Small intestine (tissue), 7 donors: ENCODE results near the gene MRGPRE. TPM values are rescaled to one million over a fixed set of nuclear protein-coding genes. Genes with fewer than 3 reads are reported as not detected.

Experiments used
- DNase-seq, 2 donors: peaks; one replicate each; pipeline versions ENCODE4 v3.0.0 to v3.0.0-alpha.2; 2013
- FAIRE-seq: peaks from 2 replicates; lab custom pipeline; 2012; peaks lifted over from hg19 to GRCh38; lab: Jason Lieb, UNC
- H3K27ac ChIP-seq, 3 donors: one replicate each; pipeline ENCODE4 v1.5.1; 2013; ENCODE audit warnings: low read length in 2 of 3, mild to moderate bottlenecking in 2 of 3, control low read depth in 1 of 3, inconsistent platforms in 1 of 3, low read depth in 1 of 3, moderate library complexity in 1 of 3
- H3K27me3 ChIP-seq, 3 donors: one replicate each; pipeline ENCODE4 v1.6.1; 2013; ENCODE audit warnings: low read length in 3 of 3, inconsistent platforms in 1 of 3; ENCODE audit not compliant: control insufficient read depth in 3 of 3, insufficient read depth in 3 of 3
- H3K36me3 ChIP-seq, 3 donors: one replicate each; pipeline ENCODE4 v1.6.1; 2013; ENCODE audit warnings: low read length in 3 of 3, inconsistent platforms in 1 of 3, low read depth in 1 of 3, mild to moderate bottlenecking in 1 of 3, moderate library complexity in 1 of 3; ENCODE audit not compliant: control insufficient read depth in 3 of 3, insufficient read depth in 2 of 3
- H3K4me1 ChIP-seq, 3 donors: one replicate each; pipeline ENCODE4 v1.6.1; 2013; ENCODE audit warnings: low read length in 2 of 3, inconsistent platforms in 1 of 3, low read depth in 1 of 3, mild to moderate bottlenecking in 1 of 3, moderate library complexity in 1 of 3; ENCODE audit not compliant: control insufficient read depth in 3 of 3, insufficient read depth in 2 of 3
- H3K4me3 ChIP-seq, 3 donors: one replicate each; pipeline ENCODE4 v1.5.1; 2013; ENCODE audit warnings: low read length in 3 of 3, control low read depth in 1 of 3, inconsistent platforms in 1 of 3, low read depth in 1 of 3, mild to moderate bottlenecking in 1 of 3, moderate library complexity in 1 of 3
- H3K9me3 ChIP-seq, 2 donors: one replicate each; pipeline ENCODE4 v1.6.1; 2013; ENCODE audit warnings: low read depth in 1 of 2, low read length in 1 of 2; ENCODE audit not compliant: control insufficient read depth in 2 of 2, insufficient read depth in 1 of 2
- WGBS, 3 donors: extraction: QIAGEN DNeasy Blood & Tissue Kit; methylation state at CpG; one replicate each; pipeline ENCODE4 v1.1.7; 2013; 5-methylcytosine and 5-hydroxymethylcytosine counted together
- polyA plus RNA-seq, 4 donors: library from polyadenylated mRNA; stranded (reverse) in 3 of 4; unstranded in 1 of 4; fragments of 200-250 nt in 3 of 4; fragments of 120-200 nt in 1 of 4; gene quantifications; one replicate each; pipeline versions ENCODE4 v1.2.1 to v1.2.3, GENCODE V29; 2013
- donor health status: healthy with polysubstance abuse.
- donor health status: control.
- donor health status: control.
- donor health status: Bipolar disorder and iron deficiency.
- donor health status: healthy.

Gene MRGPRE
- polyA plus RNA-seq, 4 donors: 0.22 TPM; not detected in 3

GRCh38 chr11:3198815-3199214 is 33.4 kb downstream of the MRGPRE start:
- H3K36me3 ChIP-seq: no peaks in the 10 kb centered on the region
- peaks cover 0 to 13% (median 0%) of the 10 kb centered on the region in 3 donors for H3K4me1 ChIP-seq
- H3K27me3 ChIP-seq: peaks cover 3 to 37% (median 27%) of the 10 kb centered on the region in 3 donors
- no peaks in the 10 kb centered on the region for H3K9me3 ChIP-seq
- FAIRE-seq (no peak), DNase-seq (no peak)
- no peak overlapping the region for H3K27ac ChIP-seq
- no peak overlapping the region for H3K4me3 ChIP-seq
- 79 to 88% (median 81%) methylated on average over 15 of the region's 15 CpGs for WGBS, 3 donors

GRCh38 chr11:3197878-3198528 is 34.2 kb downstream of the MRGPRE start:
- WGBS, 3 donors: 66 to 73% (median 69%) methylated on average over 8 of the region's 8 CpGs
- Histone ChIP-seq H3K4me3 (no peak overlapping the region), H3K36me3 (no peaks in the 10 kb centered on the region), H3K4me1 (peaks cover 0 to 13% (median 0%) of the 10 kb centered on the region in 3 donors), H3K27me3 (peaks cover 3 to 28% (median 20%) of the 10 kb centered on the region in 3 donors), H3K9me3 (no peaks in the 10 kb centered on the region), H3K27ac (no peak overlapping the region)
- FAIRE-seq (no peak), DNase-seq (no peak)

GRCh38 chr11:3197044-3197695 is 35.0 kb downstream of the MRGPRE start:
- no peak overlapping the region for H3K4me3 ChIP-seq
- 81 to 83% (median 82%) methylated on average over 10 to 11 of the region's 11 CpGs for WGBS, 3 donors
- DNase-seq (no peak), FAIRE-seq (no peak)
- peaks cover 0 to 13% (median 0%) of the 10 kb centered on the region in 3 donors for H3K4me1 ChIP-seq
- no peaks in the 10 kb centered on the region for H3K9me3 ChIP-seq
- H3K27ac ChIP-seq: no peak overlapping the region
- no peaks in the 10 kb centered on the region for H3K36me3 ChIP-seq
- H3K27me3 ChIP-seq: peaks cover 3 to 20% (median 13%) of the 10 kb centered on the region in 3 donors

GRCh38 chr11:3196161-3197043 is 35.8 kb downstream of the MRGPRE start:
- no peak for FAIRE-seq
- Histone ChIP-seq H3K27ac (no peak overlapping the region), H3K9me3 (no peaks in the 10 kb centered on the region), H3K4me3 (no peak overlapping the region), H3K27me3 (peaks cover 3 to 12% (median 7%) of the 10 kb centered on the region in 3 donors), H3K4me1 (peaks cover 0 to 13% (median 0%) of the 10 kb centered on the region in 3 donors), H3K36me3 (no peaks in the 10 kb centered on the region)
- no peak for DNase-seq
- 73 to 83% (median 74%) methylated on average over 20 to 23 of the region's 23 CpGs for WGBS, 3 donors

GRCh38 chr11:3195251-3196160 is 36.7 kb downstream of the MRGPRE start:
- no peak overlapping the region for H3K27ac ChIP-seq
- 40 to 59% (median 48%) methylated on average over 22 of the region's 22 CpGs for WGBS, 3 donors
- no peaks in the 10 kb centered on the region for H3K9me3 ChIP-seq
- H3K4me1 ChIP-seq: peaks cover 0 to 13% (median 0%) of the 10 kb centered on the region in 3 donors
- FAIRE-seq (no peak), DNase-seq (peak; percentile 22 to 68)
- peaks cover under 1 to 6% (median 4%) of the 10 kb centered on the region in 3 donors for H3K27me3 ChIP-seq
- no peak overlapping the region for H3K4me3 ChIP-seq
- H3K36me3 ChIP-seq: no peaks in the 10 kb centered on the region

GRCh38 chr11:3194016-3194816 is 38.0 kb downstream of the MRGPRE start:
- DNase-seq (no peak), FAIRE-seq (no peak)
- peaks cover 0 to 5% (median 3%) of the 10 kb centered on the region in 3 donors for H3K27me3 ChIP-seq
- H3K9me3 ChIP-seq: no peaks in the 10 kb centered on the region
- no peak overlapping the region for H3K4me3 ChIP-seq
- peaks cover 0 to 13% (median 0%) of the 10 kb centered on the region in 3 donors for H3K4me1 ChIP-seq
- H3K27ac ChIP-seq: no peak overlapping the region
- whole genome bisulfite sequencing, 3 donors: 67 to 75% (median 75%) methylated on average over 11 to 12 of the region's 12 CpGs
- H3K36me3 ChIP-seq: no peaks in the 10 kb centered on the region

GRCh38 chr11:3193373-3194015 is 38.7 kb downstream of the MRGPRE start:
- no peak for FAIRE-seq
- Histone ChIP-seq H3K4me1 (peaks cover 0 to 13% (median 0%) of the 10 kb centered on the region in 3 donors), H3K27me3 (peaks cover 0 to 5% (median 3%) of the 10 kb centered on the region in 3 donors), H3K36me3 (no peaks in the 10 kb centered on the region), H3K9me3 (no peaks in the 10 kb centered on the region), H3K4me3 (no peak overlapping the region), H3K27ac (no peak overlapping the region)
- 83 to 87% (median 84%) methylated on average over 19 of the region's 19 CpGs for WGBS, 3 donors
- no peak for DNase-seq
